Adrenal gland (tissue), 5 donors: Measurements from ENCODE around the gene CHPF2.

ENCODE experiments used
- CTCF ChIP-seq, 6 experiments: fragments of 450-650 bp in 4 of 6; fragments of 200-600 bp in 2 of 6; sonication (generic) in 1 of 6; IDR thresholded peaks; 1 replicate in 5 of 6; 2 replicates in 1 of 6; pipeline versions ENCODE4 v1.5.1 to v1.8.0; 2016 to 2021; ENCODE audit warnings: antibody characterized with exemption in 6 of 6, mild to moderate bottlenecking in 2 of 6, moderate library complexity in 1 of 6
- POLR2A ChIP-seq, 2 donors: fragments of 450-650 bp; IDR thresholded peaks; one replicate each; pipeline ENCODE4 v1.6.1; 2017; ENCODE audit warnings: antibody characterized with exemption in 2 of 2, mild to moderate bottlenecking in 2 of 2, moderate library complexity in 1 of 2
- donor health status: DM: no; HTN: no; CAD: no.

GRCh38 chr7:151201344-151201743, 30.9 kb upstream of the CHPF2 start:
- TF ChIP-seq CTCF (IDR thresholded peaks at IDR 0.05) (no peak), POLR2A (IDR thresholded peaks at IDR 0.05) (no peak)
